Right cardiac atrium (tissue), 5 donors: ENCODE measurements around the gene ADAMTS6. TPM values are rescaled to one million over a fixed set of nuclear protein-coding genes. Genes with fewer than 3 reads are reported as not detected.

Source experiments
- ATAC-seq, 2 donors: fragments of 200-7000 bp; cut with Tn5 transposase; one replicate each; pipeline versions ENCODE4 v1.8.0 to v1.9.1; 2020; ENCODE audit warnings: moderate library complexity in 2 of 2, mild to moderate bottlenecking in 1 of 2
- DNase-seq, 3 donors: peaks; one replicate each; pipeline ENCODE4 v3.0.0-alpha.2; 2020
- H3K27ac ChIP-seq: one replicate; pipeline ENCODE4 v1.5.1; 2013; ENCODE audit warnings: mild to moderate bottlenecking, low read length, control low read depth, moderate library complexity
- H3K27me3 ChIP-seq: one replicate; pipeline ENCODE4 v1.6.1; 2013; ENCODE audit not compliant: control insufficient read depth, insufficient read depth
- H3K4me1 ChIP-seq: one replicate; pipeline ENCODE4 v1.6.1; 2013; ENCODE audit warnings: low read length; ENCODE audit not compliant: control insufficient read depth, insufficient read depth
- H3K4me3 ChIP-seq: one replicate; pipeline ENCODE4 v1.5.1; 2013; ENCODE audit warnings: low read length, control low read depth
- H3K9me3 ChIP-seq: one replicate; pipeline ENCODE4 v1.6.1; 2013; ENCODE audit warnings: low read length; ENCODE audit not compliant: control insufficient read depth
- WGBS: extraction: QIAGEN DNeasy Blood & Tissue Kit; methylation state at CpG from one replicate; pipeline ENCODE4 v1.1.7; 2013; 5-methylcytosine and 5-hydroxymethylcytosine counted together
- intact Hi-C, 4 donors: fragments of 100-400 bp; cut with DNase I; formaldehyde crosslinking; loops; one replicate each; pipeline versions ENCODE4 v1.11.0 to v1.14.0; 2022 to 2023
- polyA plus RNA-seq: library from polyadenylated mRNA; stranded (reverse); fragments of 200-250 nt; gene quantifications from one replicate; pipeline ENCODE4 v1.2.3, GENCODE V29; 2013
- total RNA-seq, 4 donors: library from RNA; stranded (reverse); fragmentation: NEBNext Ultra II Directional; extraction: Animal tissue kit (Norgen Biotek cat#: 25700); gene quantifications; one replicate each; pipeline ENCODE4 v1.2.1, GENCODE V29; 2021
- donor health status: healthy with polysubstance abuse.
- donor health status: DM: no; HTN: yes; CAD: no.
- donor health status: DM: no; HTN: no; CAD: no.
- donor health status: DM: no; HTN: yes; CAD: no; lungs with severe emphysema.
- donor health status: DM: yes; HTN: yes; CAD: no.

ADAMTS6 gene
- total and polyA plus RNA-seq, 5 donors = 0.29 to 1.8 (median 1.1) TPM

DNA sequence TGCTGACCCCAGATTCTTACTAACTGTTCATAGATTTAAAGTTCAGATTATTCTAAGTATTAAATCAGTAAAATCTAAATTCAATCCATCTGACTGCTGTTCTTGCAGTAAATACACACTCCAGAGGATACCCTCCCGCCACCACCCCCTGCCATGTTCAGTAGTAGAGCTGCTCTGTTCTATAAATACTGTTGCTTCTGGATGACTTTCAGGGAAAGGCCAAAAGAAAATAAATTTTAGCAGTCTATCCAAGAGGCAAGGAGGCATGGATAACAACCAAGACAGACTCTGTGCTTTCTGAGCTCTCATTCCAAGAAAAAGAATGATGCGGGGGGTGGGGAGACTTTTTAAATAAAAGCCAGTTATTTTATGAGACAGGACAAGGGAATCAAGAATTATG lies 115.1 kb downstream of the ADAMTS6 start:
- intact Hi-C loops = no loop called here
- H3K27ac ChIP-seq = no peak overlapping the region
- ATAC-seq (peak; percentile 34 to 87), DNase-seq (peak in 1 of 3 donors; percentile 52)
- H3K4me3 ChIP-seq = no peak overlapping the region
- H3K27me3 ChIP-seq = no peaks in the 10 kb centered on the region
- H3K4me1 ChIP-seq = peaks cover 1% of the 10 kb centered on the region
- H3K9me3 ChIP-seq = no peaks in the 10 kb centered on the region
- WGBS = 54% methylated on average over 2 of the region's 2 CpGs

DNA sequence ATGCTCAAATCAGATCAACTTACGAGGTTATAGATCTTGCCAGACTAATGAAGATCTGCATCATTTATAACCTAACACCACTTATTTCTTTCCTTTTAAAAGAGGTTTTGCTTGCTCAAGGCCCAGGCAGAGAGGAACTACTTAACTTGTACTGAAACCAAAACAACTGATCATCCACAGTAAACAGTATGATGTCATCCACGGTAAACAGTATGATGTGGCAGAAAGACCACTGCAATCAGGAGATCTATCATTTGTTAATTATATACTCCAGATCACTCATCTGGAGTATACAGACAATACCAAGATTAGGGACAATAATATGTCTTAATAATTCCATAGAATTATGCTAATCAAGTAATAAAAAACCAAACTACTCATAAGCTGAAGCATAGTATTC lies 116.8 kb downstream of the ADAMTS6 start:
- Histone ChIP-seq H3K4me3 (no peak overlapping the region), H3K9me3 (no peaks in the 10 kb centered on the region), H3K27ac (peak overlapping the region; percentile 37), H3K27me3 (no peaks in the 10 kb centered on the region), H3K4me1 (peaks cover 1% of the 10 kb centered on the region)
- WGBS = 58% methylated on average over 2 of the region's 2 CpGs
- DNase-seq (no peak), ATAC-seq (no peak)
- intact Hi-C loops = no loop called here

DNA sequence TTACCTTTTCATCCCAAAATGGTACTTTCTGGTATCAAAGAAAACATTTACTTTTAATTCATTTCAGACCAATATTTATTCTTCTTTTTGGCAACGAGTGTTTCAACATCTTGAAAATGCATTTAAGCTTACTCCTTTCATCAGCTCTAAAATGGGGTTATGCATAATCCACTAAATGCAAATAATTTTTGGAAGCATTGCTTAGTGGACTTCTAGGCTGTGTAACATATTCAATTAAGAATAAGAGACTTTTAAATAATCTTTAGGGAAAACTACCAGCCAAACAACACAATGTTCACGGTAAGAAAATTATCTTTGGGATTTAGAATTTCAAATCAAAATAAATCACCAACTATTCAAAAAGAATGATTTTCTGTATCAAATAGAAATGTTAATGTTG lies 118.2 kb downstream of the ADAMTS6 start:
- ATAC-seq (no peak), DNase-seq (no peak)
- Histone ChIP-seq H3K4me1 (peaks cover 1% of the 10 kb centered on the region), H3K4me3 (no peak overlapping the region), H3K27ac (no peak overlapping the region), H3K9me3 (no peaks in the 10 kb centered on the region), H3K27me3 (no peaks in the 10 kb centered on the region)
- intact Hi-C loops = no loop called here
- 50% methylated on average over 2 of the region's 2 CpGs for WGBS

DNA sequence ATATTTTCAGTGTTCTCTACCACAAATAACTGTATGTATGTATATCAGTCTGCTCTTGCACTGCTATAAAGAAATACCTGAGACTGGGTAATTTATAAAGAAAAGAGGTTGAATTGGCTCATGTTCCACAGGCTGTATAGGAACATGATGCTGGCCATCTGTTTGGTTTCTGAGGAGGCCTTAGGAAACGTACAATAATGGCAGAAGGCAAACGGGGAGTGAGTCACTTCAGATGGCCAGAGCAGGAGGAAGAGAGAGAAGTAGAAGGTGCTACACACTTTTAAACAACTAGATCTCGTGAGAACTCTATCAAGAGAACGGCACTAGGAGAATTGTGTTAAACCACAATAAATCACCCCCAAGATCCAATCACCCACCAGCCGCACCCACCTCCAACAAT lies 121.7 kb downstream of the ADAMTS6 start:
- Histone ChIP-seq H3K4me1 (no peaks in the 10 kb centered on the region), H3K27me3 (no peaks in the 10 kb centered on the region), H3K27ac (no peak overlapping the region), H3K9me3 (no peaks in the 10 kb centered on the region), H3K4me3 (no peak overlapping the region)
- 89% methylated on average over 5 of the region's 5 CpGs for WGBS
- ATAC-seq (no peak), DNase-seq (no peak)
- intact Hi-C loops = no loop called here

DNA sequence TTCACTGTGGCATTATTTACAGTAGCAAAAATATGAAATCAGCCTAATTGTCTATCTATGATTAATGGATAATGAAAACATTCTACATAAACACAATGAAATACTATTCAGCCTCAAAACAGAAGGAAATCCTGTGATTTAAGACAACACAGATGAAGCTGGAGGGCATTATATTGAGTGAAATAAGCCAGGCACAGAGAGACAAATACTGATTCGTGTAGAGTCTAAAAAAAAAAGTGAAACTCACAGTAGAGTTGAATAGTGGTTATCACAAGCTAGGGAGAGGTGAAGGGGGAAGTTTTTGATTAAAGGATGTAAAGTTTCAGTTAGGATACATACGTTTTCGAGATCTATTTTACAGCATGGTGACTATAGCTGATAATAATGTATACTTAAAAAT lies 122.2 kb downstream of the ADAMTS6 start:
- 65% methylated on average over 3 of the region's 3 CpGs for WGBS
- H3K4me1 ChIP-seq = no peaks in the 10 kb centered on the region
- no peaks in the 10 kb centered on the region for H3K27me3 ChIP-seq
- ATAC-seq = no peak
- H3K9me3 ChIP-seq = no peaks in the 10 kb centered on the region
- no peak for DNase-seq
- H3K27ac ChIP-seq = no peak overlapping the region
- intact Hi-C loops = no loop called here
- H3K4me3 ChIP-seq = no peak overlapping the region

DNA sequence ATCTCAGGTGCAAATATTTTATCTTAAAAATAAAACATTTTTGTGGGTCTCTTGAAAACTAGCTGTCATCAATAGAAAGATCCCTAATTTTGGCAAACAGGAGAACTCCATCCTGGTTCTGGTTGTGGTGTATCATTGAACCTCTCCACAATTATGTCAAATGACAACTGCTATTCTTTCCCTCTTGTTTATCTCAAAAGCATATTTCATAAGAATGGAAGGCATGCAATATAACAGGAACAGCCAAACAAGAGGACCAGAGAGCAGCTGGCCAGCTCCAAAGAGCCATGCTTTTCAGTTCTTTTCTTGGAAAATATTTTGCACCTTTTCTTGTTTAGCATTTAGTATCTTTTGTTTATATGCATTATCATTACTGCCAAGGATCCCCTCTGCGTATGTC lies 125.4 kb downstream of the ADAMTS6 start:
- no peaks in the 10 kb centered on the region for H3K9me3 ChIP-seq
- 52% methylated on average over 1 of the region's 1 CpG for WGBS
- DNase-seq (peak in 1 of 3 donors; percentile 20), ATAC-seq (peak in 1 of 2 donors; percentile 26)
- no peaks in the 10 kb centered on the region for H3K27me3 ChIP-seq
- H3K27ac ChIP-seq = no peak overlapping the region
- intact Hi-C loops = no loop called here
- H3K4me3 ChIP-seq = no peak overlapping the region
- H3K4me1 ChIP-seq = no peaks in the 10 kb centered on the region

DNA sequence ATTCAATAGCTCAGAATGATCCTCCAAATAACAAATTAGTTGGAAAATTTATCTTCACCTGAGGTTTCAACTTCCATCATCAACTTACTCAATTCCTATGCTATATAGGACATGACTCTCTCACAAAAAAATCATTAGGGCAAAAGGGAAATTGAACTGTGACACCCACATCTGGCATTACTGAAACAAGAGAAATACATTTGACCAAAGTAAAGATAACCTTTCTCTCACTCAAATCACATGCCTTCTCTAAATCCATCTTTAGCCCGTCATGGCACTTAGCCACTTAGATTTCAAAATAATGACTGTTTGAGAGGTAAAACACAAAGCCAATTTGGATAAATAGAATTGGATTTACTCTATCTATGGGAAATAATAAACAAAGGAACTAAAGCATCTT lies 126.4 kb downstream of the ADAMTS6 start:
- Histone ChIP-seq H3K4me1 (no peaks in the 10 kb centered on the region), H3K9me3 (no peaks in the 10 kb centered on the region), H3K27me3 (no peaks in the 10 kb centered on the region), H3K4me3 (no peak overlapping the region), H3K27ac (no peak overlapping the region)
- intact Hi-C loops = no loop called here
- ATAC-seq (no peak), DNase-seq (no peak)
- WGBS = 64% methylated on average over 1 of the region's 1 CpG

DNA sequence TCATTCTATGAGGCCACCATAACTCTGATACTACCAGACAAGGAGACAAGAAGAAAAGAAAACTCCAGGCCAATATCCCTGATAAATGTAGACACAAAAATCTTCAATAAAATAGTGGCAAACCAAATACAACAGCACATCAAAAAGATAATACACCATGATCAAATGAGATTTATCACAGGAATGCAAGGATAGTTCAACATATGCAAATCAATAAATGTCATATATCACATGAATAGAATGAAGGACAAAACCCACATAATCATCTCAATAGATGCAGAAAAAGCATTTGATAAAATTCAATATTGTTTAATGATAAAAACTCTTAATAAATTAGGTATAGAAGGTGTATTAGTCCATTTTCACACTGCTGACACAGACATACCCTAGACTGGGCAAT lies 139.9 kb downstream of the ADAMTS6 start:
- no peaks in the 10 kb centered on the region for H3K27me3 ChIP-seq
- H3K4me3 ChIP-seq = no peak overlapping the region
- no peak overlapping the region for H3K27ac ChIP-seq
- DNase-seq (no peak), ATAC-seq (no peak)
- H3K9me3 ChIP-seq = no peaks in the 10 kb centered on the region
- H3K4me1 ChIP-seq = no peaks in the 10 kb centered on the region
- intact Hi-C loops = no loop called here

DNA sequence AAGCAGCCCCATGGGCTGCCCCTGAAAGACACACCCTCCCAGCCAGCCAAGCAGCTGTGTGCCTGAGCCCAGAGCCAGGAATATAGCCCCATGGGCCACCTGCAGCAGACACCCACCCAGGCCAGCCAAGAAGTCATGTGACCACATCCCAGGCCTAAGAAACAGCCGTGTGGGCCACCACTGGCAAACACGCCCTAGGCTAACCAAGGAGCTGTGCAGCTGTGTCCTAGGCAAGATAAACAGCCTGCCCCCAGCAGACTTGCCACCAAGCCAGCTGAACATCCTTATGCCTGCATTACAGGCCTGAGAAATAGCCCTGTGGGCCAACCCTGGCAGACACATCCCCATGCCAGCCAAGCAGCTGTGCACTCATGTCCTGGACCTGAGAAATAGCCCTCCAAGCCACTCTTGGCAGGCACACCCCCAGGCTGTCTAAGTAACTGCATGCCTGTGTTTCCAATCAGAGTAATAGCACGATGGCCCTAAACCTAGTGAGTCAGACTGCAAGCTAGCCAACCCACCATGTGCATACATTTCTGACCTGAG lies 143.0 kb downstream of the ADAMTS6 start:
- no peak overlapping the region for H3K27ac ChIP-seq
- ATAC-seq (no peak), DNase-seq (peak in 1 of 3 donors; percentile 3)
- WGBS = 92% methylated on average over 3 of the region's 3 CpGs
- intact Hi-C loops = no loop called here
- no peaks in the 10 kb centered on the region for H3K4me1 ChIP-seq
- H3K27me3 ChIP-seq = no peaks in the 10 kb centered on the region
- H3K9me3 ChIP-seq = no peaks in the 10 kb centered on the region
- H3K4me3 ChIP-seq = no peak overlapping the region

DNA sequence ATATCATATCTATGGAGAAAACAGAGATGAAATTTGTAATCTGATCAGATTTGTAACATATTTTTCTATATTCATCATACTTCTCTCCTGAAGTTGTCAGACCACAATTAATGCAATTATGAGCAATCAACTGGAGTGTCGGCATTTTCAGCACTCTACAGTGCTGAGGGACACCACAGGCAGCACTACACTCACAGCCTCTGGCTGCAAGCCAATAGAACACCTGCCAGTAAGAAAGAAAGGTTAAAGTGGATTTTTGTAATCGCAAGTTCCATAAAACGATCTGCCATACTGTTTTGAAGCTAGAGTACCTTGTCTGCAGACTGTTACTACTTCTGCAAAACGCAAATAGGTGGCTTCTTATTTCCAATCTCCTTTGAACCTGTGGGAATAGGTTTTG lies 147.6 kb downstream of the ADAMTS6 start:
- intact Hi-C loops = no loop called here
- Histone ChIP-seq H3K4me3 (no peak overlapping the region), H3K27ac (no peak overlapping the region), H3K9me3 (no peaks in the 10 kb centered on the region), H3K4me1 (no peaks in the 10 kb centered on the region), H3K27me3 (no peaks in the 10 kb centered on the region)
- ATAC-seq (no peak), DNase-seq (no peak)
- WGBS = 76% methylated on average over 4 of the region's 4 CpGs

DNA sequence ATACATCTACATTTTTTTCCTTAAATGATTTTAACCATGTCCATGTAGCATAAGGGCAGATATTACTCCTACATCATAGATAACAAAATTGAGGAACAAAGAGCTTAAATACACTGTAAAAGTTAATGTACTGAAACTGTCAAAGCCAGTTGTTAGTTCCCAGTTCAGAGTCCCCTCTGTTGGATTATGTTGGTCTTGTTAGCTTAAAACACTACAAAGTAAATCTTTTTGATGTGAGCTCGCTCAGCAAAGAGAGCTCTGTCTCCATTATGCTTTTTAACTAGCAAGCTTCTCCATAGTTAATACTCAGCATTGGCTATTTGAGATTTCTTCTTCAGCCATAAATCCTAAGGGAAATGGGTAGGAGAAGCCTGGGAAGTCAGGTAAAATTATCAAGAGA lies 149.1 kb downstream of the ADAMTS6 start:
- 92% methylated on average over 1 of the region's 1 CpG for WGBS
- Histone ChIP-seq H3K27me3 (no peaks in the 10 kb centered on the region), H3K4me1 (no peaks in the 10 kb centered on the region), H3K4me3 (no peak overlapping the region), H3K27ac (no peak overlapping the region), H3K9me3 (no peaks in the 10 kb centered on the region)
- ATAC-seq (no peak), DNase-seq (no peak)
- intact Hi-C loops = no loop called here

DNA sequence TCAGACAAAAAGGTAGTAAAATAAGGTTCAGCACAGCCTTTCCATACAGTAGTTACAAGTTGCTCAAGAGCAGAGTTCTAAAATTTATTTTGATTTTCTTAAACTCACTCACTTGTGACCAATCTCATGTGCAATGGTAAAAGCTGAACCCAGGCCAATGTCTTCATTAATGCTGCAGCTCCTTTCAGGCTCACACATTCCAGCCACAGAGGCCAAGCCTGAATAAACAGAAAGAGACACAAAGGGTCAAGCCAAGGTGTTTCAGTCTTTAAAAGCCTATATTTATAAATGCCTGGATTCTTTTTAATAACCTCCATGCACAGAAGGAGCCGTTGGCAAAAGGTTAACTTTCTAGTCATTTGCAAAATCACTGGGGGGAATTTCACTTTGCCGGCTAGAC lies 152.5 kb downstream of the ADAMTS6 start:
- no peak for DNase-seq
- ATAC-seq = no peak
- intact Hi-C loops = no loop called here

More for the DNA sequence above, 152.5 kb downstream of the ADAMTS6 start:
- H3K4me3 ChIP-seq = no peak overlapping the region
- WGBS = 57% methylated on average over 2 of the region's 2 CpGs
- no peaks in the 10 kb centered on the region for H3K4me1 ChIP-seq
- no peaks in the 10 kb centered on the region for H3K9me3 ChIP-seq
- H3K27ac ChIP-seq = no peak overlapping the region
- H3K27me3 ChIP-seq = no peaks in the 10 kb centered on the region
